ENCODE results near the gene IQGAP3.

Gene IQGAP3

GRCh38 chr1:156522443-156522970 is 49.9 kb downstream of the IQGAP3 start:
- no peaks in the 10 kb centered on the region for H3K9me3 Mint-ChIP-seq
- H3K4me1 Mint-ChIP-seq = peaks cover 25% of the 10 kb centered on the region
- no peak overlapping the region for H3K27ac Mint-ChIP-seq
- no peak overlapping the region for H3K4me3 Mint-ChIP-seq
- TF ChIP-seq CTCF (IDR thresholded peaks at IDR 0.05; ENCODE audit: unreplicated experiment in 3 of 3) = no peak
- H3K36me3 Mint-ChIP-seq (ENCODE audit: low read depth) = peaks cover 7% of the 10 kb centered on the region
- H3K27me3 Mint-ChIP-seq (ENCODE audit: low read depth) = no peaks in the 10 kb centered on the region

DNA sequence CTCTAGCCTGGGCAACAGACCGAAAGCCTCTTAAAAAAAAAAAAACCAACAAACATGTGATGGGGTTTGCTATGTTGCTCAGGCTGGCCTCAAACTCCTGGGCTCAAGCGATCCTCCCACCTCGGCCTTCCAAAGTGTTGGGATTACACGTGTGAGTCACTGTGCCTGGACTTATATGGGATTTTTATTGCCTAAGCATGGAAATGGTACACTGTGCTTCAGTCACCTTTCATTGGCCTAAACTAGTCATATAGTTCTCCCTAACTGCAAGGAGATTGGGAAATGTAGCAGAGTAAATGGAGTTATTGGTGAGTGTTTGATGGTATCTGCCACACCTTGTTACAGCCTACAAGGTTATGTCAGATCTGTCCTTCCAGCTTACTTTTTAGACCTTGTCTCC is 54.6 kb downstream of the IQGAP3 start:
- no peaks in the 10 kb centered on the region for H3K9me3 Mint-ChIP-seq
- H3K36me3 Mint-ChIP-seq (ENCODE audit: low read depth) = no peaks in the 10 kb centered on the region
- H3K27ac Mint-ChIP-seq = no peak overlapping the region
- no peak overlapping the region for H3K4me3 Mint-ChIP-seq
- H3K27me3 Mint-ChIP-seq (ENCODE audit: low read depth) = no peaks in the 10 kb centered on the region
- TF ChIP-seq CTCF (IDR thresholded peaks at IDR 0.05; ENCODE audit: unreplicated experiment in 3 of 3) = no peak
- no peaks in the 10 kb centered on the region for H3K4me1 Mint-ChIP-seq

DNA sequence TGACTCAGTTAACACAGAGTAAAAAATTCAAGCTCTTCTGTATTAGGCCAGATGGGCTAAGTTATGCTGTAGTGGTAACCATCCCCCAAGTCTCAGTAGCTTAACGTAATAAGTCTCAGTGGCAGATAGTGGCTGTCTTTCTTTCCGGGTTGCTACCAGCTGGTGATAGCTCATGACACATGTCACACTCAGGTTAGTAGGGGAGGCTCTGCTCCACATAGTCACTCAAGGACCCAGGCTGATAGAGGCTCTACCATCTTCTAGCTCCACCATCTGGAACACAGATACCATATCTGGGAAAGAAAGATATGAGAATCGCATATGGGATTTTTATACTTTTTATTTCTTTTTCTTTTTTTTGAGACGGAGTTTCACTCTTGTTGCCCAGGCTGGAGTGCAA is 55.5 kb downstream of the IQGAP3 start:
- no peaks in the 10 kb centered on the region for H3K36me3 Mint-ChIP-seq (ENCODE audit: low read depth)
- H3K27me3 Mint-ChIP-seq (ENCODE audit: low read depth) = peaks cover 4% of the 10 kb centered on the region
- H3K27ac Mint-ChIP-seq = no peak overlapping the region
- no peaks in the 10 kb centered on the region for H3K9me3 Mint-ChIP-seq
- H3K4me1 Mint-ChIP-seq = no peaks in the 10 kb centered on the region
- no peak overlapping the region for H3K4me3 Mint-ChIP-seq
- TF ChIP-seq CTCF (IDR thresholded peaks at IDR 0.05; ENCODE audit: unreplicated experiment in 3 of 3) = no peak

GRCh38 chr1:156515956-156516355 is 56.4 kb downstream of the IQGAP3 start:
- Mint-ChIP-seq H3K36me3 (ENCODE audit: low read depth) (no peaks in the 10 kb centered on the region), H3K27ac (no peak overlapping the region), H3K9me3 (no peaks in the 10 kb centered on the region), H3K4me3 (no peak overlapping the region), H3K4me1 (peaks cover under 1% of the 10 kb centered on the region), H3K27me3 (ENCODE audit: low read depth) (peaks cover 4% of the 10 kb centered on the region)
- TF ChIP-seq CTCF (IDR thresholded peaks at IDR 0.05; ENCODE audit: unreplicated experiment in 3 of 3) = no peak

- peak overlapping the region in 1 of 3 experiments; percentile 29 for H3K27ac Mint-ChIP-seq
- no peaks in the 10 kb centered on the region for H3K9me3 Mint-ChIP-seq
- peaks cover 23% of the 10 kb centered on the region for H3K4me1 Mint-ChIP-seq
- no peak for TF ChIP-seq CTCF (IDR thresholded peaks at IDR 0.05; ENCODE audit: unreplicated experiment in 3 of 3)
- H3K27me3 Mint-ChIP-seq (ENCODE audit: low read depth) = peaks cover 9% of the 10 kb centered on the region
- H3K36me3 Mint-ChIP-seq (ENCODE audit: low read depth) = no peaks in the 10 kb centered on the region
- no peak overlapping the region for H3K4me3 Mint-ChIP-seq
These were observed 59.2 kb downstream of the IQGAP3 start for GRCh38 chr1:156513185-156513584.

GRCh38 chr1:156511644-156512043 is 60.7 kb downstream of the IQGAP3 start:
- H3K27ac Mint-ChIP-seq = no peak overlapping the region
- no peaks in the 10 kb centered on the region for H3K36me3 Mint-ChIP-seq (ENCODE audit: low read depth)
- no peak overlapping the region for H3K4me3 Mint-ChIP-seq
- H3K9me3 Mint-ChIP-seq = no peaks in the 10 kb centered on the region
- TF ChIP-seq CTCF (IDR thresholded peaks at IDR 0.05; ENCODE audit: unreplicated experiment in 3 of 3) = no peak
- H3K27me3 Mint-ChIP-seq (ENCODE audit: low read depth) = peaks cover 9% of the 10 kb centered on the region
- H3K4me1 Mint-ChIP-seq = peaks cover 27% of the 10 kb centered on the region

Data from nephron (organoid).